NCI-H187 treated with DMSO at 0.1 percent for 48 hours (cell line): Measurements from ENCODE around the gene LPCAT2.

Source experiments
- DNase-seq: peaks from one replicate; lab custom pipeline; 2025; lab: John Stamatoyannopoulos, UW

The LPCAT2 gene

DNA sequence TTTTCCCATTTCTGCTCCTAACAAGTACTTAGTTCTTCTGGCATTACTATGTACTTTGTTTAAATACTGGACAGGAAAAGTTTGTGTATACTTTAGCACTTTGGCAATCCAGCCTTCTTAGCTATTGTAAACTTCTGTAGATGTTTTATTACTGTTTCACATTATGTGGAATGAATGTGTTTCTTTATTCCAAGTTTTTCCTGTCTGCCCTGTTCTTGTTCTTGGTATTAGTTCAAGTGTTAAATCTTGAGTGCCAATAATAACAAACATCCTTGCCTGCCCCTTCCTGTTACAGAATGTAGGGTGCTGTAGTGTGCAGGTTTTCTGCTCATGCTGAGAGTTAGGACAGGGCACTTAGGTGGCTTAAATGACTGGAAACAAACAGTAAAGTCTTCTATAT is 50.4 kb downstream of the LPCAT2 start:
- DNase-seq = no peak

DNA sequence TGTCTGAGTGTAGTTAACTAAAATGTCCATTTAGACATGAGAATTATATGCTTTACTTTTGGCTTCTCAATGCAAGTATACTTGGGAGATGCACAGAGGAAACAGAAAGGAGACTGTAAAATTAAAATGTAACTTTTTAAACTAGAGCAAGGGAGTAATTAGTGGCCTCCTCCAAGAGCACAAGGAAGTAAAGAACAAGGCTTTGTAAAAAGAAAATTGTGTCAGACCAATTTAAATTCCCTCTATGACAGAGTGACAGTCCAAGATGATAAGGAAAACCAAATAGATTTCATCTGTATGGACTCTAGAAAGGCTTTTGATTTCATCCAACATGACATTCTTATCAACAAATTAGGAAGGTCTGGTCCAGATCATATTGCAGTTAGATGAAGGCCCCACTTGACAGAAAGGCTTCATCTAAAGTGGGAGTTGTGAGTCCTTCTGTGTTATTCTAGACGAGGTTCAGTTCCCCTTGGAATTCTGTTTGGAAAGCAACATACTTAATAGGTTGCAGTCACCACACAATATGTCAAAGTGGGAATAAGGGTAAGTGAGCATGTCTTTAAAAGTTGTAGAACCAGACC is 51.2 kb downstream of the LPCAT2 start:
- no peak for DNase-seq

DNA sequence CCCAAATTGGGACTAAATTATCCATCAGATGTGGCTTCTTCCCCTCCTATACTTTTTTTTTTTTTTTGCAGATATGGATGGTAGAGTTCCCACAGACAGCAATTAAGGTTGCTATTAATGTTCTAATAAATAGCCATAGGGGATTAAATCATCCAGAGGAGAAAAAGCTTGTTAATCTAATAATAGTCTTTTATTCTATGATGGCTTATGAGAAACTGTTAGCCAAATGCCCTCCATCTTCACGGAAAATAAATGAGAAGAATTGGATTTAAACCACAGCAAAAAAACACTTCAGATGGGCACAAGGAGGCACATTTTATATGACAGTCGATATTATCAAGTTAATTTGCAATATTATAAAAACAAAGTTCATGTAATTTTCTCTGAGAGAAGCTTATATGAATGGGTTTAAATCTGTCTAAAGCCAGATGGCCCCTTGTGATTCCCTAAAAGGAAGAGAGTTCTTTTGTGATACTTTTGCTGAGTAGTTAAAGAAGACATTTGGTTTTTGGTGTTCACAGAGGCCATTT is 52.5 kb downstream of the LPCAT2 start:
- DNase-seq = no peak

DNA sequence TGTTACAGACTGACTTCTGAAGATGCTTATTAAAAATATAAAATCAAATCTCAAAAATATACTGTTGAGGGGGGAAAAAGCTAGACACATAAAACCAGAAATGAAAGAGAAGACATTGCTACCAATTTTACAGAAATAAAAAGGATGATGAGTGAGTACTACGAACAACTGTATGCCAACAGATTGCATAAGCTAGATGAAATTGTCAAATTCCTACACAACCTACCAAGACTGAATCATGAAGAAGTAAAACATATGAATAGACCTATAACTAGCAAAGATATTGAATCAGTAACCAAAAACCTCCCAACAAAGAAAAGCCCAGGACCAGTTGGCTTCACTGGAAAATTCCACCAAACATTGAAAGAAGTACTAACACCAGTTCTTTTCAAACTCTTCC is 54.1 kb downstream of the LPCAT2 start:
- DNase-seq = no peak

DNA sequence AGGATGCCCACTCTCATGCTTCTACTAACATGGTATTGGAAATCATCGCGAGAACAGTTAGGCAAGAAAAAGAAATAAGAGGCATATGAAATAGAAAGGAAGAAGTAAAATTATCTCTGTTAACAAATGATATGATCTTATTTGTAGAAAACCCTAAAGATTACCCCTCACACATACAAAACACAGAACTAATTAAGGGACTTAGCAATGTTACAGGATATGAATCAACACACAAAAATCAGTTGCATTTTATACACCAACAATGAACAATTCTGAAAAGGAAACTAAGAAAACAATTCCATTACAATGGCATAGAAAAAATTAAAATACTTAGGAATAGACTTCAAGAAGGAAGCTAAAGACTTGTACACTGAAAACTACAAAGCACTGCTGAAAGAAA is 54.9 kb downstream of the LPCAT2 start:
- no peak for DNase-seq

DNA sequence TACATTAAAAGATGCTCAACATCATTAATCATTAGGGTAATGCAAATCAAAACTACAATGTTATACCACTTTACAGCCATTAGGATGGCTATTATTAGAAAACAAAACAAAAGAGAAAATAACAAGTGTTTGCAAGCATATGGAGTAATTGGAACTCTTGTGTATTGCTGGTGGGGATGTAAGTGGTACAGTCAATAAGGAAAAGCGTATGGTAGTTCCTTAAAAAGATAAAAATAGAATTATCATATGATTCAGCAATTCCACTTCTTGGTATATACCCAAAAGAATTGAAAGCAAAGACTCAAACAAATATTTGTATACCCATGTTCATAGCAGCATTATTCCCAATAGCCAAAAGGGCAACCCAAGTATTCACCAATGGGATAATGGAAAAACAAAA is 56.2 kb downstream of the LPCAT2 start:
- DNase-seq = no peak

DNA sequence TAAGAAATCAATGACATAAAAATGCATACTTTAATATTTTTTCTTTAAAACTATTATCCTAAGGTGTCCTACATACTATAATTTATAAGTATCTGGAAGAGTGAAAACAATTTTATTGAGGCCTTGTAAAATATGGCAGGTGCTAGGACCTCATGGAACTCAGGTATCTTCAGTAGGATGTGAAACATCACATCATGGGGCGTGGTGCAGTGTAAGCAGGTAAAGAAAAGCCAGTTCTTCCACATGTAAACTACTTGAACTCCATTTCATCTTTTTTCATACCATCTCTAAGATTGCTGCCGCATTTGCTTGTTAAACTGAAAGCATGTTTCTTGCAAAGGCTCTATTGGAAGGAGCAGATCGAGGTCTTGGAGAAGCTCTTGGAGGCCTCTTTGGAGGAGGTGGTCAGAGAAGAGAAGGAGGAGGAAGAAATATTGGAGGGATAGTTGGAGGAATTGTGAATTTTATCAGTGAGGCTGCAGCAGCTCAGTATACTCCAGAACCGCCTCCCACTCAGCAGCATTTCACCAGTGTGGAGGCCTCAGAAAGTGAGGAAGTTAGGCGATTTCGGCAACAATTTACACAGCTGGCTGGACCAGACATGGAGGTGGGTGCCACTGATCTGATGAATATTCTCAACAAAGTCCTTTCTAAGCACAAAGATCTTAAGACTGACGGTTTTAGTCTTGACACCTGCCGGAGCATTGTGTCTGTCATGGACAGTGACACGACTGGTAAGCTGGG is 57.7 kb downstream of the LPCAT2 start, which contains the start of gene CAPNS2:
Gene CAPNS2, plus strand, starts transcription at position 253 of the 744 bp plus-strand sequence. Its CDS starts 73 bp downstream, at position 326.
- DNase-seq = no peak

DNA sequence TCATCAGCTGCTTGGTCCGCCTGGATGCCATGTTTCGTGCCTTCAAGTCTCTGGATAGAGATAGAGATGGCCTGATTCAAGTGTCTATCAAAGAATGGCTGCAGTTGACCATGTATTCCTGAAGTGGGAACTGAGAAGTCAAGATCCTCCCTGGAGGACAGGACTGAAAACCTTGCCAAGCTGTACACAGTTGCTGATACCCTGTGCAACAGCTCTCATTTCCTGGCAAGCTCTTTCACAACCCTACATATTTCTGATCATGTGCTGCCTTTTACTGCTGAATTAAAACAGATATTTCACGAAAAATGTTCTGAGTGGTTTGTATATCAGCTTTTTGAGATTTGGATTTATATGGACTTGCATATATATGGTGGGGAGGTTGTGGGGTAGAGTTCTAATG is 58.5 kb downstream of the LPCAT2 start:
- no peak for DNase-seq

DNA sequence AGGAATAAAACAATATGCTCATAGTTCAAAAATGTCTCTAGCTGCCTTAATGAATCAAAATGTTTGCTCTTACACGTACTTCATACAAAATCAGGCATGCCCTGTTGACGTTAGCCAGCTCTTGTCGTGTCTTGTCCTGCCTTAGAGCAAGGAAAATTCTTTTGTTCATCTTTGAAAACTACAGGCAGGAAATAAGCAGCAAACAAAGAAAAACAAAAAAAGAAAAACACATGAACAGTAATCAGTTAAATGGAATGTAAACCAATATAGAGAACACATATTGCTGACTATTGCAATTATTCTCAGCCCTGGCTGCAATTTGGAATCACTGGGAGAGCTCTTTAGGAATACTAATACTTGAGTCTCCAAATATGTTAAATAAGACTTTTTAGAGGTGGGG is 59.3 kb downstream of the LPCAT2 start:
- DNase-seq = no peak

DNA sequence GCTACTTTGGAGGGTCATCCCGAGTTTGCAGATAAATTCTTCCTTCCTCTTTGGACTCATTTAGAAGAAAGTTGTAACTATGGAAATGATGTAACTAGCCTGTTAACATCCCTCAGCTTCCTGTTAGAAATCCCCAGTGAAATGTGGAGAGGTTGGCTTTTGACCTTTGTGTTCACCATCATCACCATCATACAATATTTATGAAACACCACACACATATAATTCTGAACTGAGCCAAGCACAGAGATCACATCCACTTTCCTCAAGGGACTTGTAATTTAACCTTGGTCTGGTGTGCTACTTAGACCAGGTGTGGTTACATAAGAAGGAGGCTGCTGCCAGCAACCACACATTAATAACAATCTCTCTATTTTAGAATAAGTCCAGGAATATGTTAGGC is 60.2 kb downstream of the LPCAT2 start:
- no peak for DNase-seq

DNA sequence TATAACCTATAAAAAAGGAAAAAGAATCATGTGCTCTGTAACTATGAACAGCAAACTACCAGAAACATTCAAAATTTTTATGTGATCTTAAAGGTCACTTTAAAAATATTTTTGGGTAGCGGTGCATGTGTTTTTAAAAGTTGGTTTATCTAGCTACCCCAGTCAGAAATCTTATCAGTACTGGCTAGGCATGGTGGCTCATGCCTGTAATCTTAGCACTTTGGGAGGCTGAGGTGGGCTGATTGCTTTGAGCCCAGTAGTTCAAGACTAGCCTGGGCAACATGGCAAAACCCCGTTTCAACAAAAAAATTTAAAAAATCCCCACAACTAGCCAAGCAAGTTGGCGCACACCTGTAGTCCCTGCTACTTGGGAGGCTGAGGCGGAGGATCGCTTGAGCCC is 61.3 kb downstream of the LPCAT2 start:
- no peak for DNase-seq

DNA sequence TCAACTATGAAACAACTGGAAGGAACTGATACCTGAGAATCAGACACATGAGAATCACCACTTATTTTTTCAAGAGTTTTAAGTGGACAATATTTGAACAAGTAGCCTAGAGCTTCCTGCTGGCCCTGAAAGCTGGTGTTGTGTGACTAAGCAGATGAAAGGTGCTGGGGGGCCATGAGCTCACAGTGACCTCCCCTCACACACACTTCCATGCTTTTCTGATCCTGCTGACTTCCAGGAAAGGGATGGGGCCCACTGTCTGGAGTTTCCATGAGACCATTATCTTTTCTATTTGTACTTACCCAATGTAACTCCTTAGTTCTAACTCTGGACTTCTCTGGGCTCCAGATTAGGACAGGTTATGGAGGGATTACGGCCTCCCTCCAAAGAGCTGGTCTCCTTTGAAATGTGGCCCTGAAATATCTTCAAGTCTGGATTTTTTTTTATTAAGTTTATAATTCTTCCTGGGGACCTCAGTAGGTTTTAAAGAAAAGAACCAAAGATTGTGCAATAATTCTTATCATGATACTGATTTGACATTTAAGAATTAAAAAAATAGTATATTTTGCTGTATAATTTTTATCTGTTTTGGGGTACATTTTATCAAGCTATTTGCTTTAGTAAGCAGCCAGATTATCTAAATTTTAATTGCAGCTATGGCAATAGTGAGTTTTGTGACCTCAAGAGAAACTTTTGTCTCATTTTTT is 62.5 kb downstream of the LPCAT2 start:
- no peak for DNase-seq

DNA sequence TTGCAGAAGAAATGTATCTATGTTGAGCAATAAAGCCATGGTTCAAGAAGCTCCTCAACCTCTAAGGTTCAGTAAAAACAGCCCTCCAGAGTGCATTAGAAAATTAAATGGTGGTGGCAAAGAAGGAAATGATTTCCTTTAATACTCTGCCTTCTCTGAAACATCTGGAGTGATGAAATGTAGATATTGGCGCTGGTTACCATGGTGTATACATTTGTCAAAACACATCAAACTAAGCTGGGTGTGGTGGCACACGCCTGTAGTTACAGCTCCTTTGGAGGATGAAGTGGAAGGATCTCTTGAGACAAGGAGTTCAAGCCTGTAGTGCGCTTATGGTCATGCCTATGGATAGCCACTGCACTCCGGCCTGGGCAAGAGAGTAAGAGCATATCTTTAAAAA is 63.6 kb downstream of the LPCAT2 start:
- DNase-seq = no peak

DNA sequence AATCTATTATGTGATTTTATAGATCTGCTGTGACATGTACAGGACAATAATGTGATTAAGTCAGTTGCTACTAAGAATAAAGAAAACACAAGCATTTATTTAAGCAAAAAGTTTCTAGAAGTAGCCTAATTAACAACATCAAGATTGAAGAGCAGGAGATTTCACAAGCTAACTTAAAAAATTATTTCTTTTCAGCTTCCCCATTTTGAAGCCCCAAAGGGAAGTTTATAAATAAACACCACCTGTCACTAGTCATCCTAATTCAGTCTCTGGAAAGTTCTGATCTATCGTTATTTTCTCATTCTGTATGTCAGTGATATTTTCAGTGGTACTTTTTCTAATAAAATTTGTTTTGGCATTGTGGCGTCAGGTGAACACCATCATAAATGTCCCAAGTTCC is 65.9 kb downstream of the LPCAT2 start:
- DNase-seq = no peak

DNA sequence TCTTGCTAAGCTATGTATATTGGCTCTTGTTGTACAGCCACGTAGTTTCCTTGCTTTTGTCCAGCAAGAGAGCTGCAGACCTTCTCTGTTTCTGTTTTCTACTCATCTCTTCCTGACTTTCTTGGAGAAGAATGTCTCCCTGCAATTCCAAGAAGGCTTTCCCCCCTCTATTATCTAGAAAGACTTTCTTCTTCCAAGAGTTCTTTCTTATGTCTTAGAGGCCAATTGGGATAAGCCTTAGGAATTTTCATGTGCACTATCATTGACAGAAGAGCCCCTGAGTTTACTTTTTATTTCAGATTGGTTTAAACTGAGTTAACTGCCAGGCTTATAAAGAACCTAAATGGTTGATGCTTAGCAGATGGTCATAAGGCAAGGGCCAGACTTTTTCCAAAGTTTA is 66.6 kb downstream of the LPCAT2 start:
- no peak for DNase-seq

DNA sequence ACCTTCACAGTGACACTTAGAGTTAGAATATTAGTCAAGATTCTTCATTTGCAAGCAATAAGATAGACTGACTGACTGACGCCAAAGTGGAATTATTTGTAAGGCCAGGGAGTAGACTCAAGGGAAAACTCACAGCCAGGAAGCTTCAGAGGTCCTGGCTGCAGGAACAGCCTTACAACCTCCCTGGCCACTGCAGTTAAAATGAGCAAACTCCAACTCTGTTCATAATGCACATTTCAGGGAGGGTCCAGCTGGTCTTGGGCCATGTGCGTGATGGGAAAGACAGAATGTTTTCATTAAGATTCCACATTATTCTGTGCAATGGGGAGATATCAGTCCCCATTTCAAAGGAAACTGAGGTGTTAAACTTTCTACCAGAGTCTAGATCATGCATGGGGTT is 67.5 kb downstream of the LPCAT2 start:
- no peak for DNase-seq

DNA sequence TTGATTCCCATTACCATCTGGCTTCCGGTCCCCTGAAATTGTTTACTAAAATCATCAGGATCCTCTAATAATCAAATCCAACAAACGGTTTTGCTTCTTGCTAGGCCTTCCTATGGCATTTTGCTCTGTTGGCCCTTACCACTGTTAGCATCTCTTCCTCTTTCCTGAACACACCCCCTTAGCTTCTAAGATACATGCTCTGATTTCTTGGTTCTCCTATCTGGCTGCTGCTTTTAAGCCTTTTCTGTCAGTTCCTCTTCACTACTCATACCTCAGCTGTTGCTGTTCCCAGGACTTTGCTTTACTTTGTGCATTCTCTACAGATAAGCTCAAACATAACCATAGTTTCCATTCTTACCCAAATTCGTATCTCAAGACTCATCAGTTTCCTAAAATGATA is 69.0 kb downstream of the LPCAT2 start:
- DNase-seq = no peak

DNA sequence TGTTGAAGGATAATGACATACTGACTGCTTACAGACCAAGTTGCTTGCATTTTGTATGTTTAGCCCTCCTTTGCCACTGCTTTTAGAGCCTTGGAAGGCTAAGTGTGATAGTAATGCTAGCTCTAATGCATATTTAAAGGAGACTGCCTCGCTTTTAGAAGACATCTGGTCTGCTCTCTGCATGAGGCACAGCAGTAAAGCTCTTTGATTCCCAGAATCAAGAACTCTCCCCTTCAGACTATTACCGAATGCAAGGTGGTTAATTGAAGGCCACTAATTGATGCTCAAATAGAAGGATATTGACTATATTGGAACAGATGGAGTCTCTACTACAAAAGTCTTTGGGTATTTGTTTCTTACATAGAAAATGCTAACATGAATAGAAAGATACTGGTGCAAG is 76.8 kb downstream of the LPCAT2 start:
- no peak for DNase-seq

DNA sequence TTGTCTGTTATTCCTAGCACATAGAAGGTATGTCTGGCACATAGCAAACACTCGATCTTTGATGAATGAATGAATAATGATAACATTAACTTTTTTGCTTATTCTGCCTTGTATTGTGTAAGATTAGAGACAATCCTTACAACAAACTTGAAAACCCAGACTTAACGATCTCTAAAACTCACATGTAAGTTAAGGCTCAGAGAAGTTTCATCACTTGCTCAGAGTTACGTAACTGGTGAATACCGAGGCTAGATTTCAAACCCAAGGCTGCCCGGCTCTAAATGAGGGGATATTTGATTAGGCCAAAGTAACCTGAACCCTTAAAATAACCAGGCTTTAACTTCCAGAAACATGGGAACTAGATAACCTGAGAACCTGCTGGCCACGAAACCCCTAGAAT is 79.9 kb downstream of the LPCAT2 start:
- no peak for DNase-seq

DNA sequence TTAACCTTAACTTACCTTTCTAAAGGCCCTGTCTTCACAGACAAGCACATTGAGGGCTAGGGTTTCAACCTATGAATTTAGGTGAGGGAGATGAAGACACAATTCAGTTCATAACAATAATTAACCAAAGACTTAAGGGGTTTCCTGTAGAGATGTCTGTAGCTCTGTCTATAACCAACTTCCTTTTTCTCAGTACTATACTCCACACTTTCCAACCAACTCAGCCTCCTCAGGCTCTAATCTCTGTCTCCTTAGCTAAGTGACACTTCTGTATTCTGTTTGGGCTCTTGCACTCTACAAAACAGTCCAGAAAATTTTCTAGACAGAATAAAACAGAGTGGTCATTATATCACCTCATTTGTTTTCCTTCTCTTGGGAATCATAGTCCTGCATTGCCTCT is 83.4 kb downstream of the LPCAT2 start:
- DNase-seq = no peak

DNA sequence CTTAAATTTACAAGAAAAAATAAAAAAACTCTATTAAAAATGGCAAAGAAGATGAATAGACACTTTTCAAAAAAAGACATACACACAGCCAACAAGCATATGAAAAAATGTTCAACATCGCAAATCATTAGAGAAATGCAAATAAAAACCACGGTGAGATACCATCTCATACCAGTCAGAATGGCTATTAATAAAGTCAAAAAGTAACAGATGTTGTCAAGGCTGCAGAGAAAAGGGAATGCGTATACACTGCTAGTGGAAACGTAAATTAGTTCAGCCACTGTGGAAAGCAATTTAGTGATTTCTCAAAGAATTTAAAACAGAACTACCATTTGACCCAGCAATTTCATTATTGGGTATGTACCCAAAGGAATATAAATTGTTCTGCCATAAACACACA is 89.1 kb downstream of the LPCAT2 start:
- no peak for DNase-seq

DNA sequence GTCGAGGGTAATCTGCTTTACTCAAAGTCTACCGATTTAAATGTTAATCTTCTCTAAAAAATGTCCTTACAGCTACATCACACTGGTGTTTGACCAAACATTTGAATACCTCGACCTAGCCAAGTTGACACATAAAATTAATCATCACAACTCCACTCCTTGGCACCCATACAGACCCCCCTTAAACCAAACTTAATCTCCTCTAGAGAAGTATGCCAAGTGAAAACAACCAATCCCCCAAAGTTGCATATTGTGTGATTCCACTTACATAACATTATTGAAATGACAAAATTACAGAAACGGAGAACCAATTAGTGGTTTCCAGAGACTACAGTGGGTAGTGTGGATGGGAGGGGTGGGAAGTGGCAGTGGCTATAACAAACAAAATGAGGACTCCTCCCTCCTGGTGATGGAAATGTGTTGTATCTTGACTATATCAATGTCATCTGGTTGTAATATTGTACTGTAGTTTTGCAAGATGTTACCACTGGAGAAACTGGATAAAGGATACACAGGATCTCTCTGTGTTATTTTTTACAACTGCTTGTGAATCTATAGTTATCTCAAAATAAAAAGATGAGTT is 97.0 kb downstream of the LPCAT2 start:
- no peak for DNase-seq
